Common myeloid progenitor, CD34-positive (primary cell): ENCODE results near the gene SLC35A5.
A peak's percentile ranks its signal among the peaks of the same experiment; 100 is the strongest.
"Not testable (repeated sequence)": the region's sequence is repeated elsewhere in the genome, so short reads cannot be mapped to it uniquely, and the experiment has no call there.

Experiments used
- CTCF ChIA-PET: fragments of 350-600 bp; sonication (Branson Sonifier 250); formaldehyde crosslinking; loops from one replicate; lab custom pipeline; 2021; ENCODE audit warnings: antibody characterized with exemption; lab: Charles Lee
- POLR2A ChIA-PET: fragments of 350-600 bp; sonication (Branson Sonifier 250); formaldehyde crosslinking; loops from one replicate; lab custom pipeline; 2021; ENCODE audit warnings: antibody characterized with exemption; lab: Charles Lee
- DNase-seq, 3 donors: peaks; one replicate each; pipeline versions ENCODE4 v3.0.0 to v3.0.0-alpha.2; 2013
- H3K27ac ChIP-seq, 2 experiments: 1 replicate in 1 of 2; 2 replicates in 1 of 2; pipeline ENCODE4 v1.7.0; 2013; ENCODE audit warnings: inconsistent platforms in 2 of 2, low read length in 2 of 2, mild to moderate bottlenecking in 2 of 2, low read depth in 1 of 2, moderate library complexity in 1 of 2; ENCODE audit not compliant: severe bottlenecking in 2 of 2, insufficient read depth in 1 of 2, poor library complexity in 1 of 2
- H3K27me3 ChIP-seq, 5 experiments: replicated peaks in 2 of 5; 1 replicate in 3 of 5; 2 replicates in 2 of 5; pipeline versions ENCODE4 v1.6.1 to v1.7.0; 2013; ENCODE audit warnings: low read length in 4 of 5, mild to moderate bottlenecking in 2 of 5, moderate library complexity in 2 of 5, inconsistent platforms in 1 of 5; ENCODE audit not compliant: insufficient read depth in 5 of 5, control insufficient read depth in 4 of 5
- H3K36me3 ChIP-seq, 4 experiments: 1 replicate in 2 of 4; 2 replicates in 2 of 4; pipeline versions ENCODE4 v1.6.1 to v1.7.0; 2013; ENCODE audit warnings: low read length in 3 of 4, control low read depth in 1 of 4, mild to moderate bottlenecking in 1 of 4; ENCODE audit not compliant: control insufficient read depth in 4 of 4, insufficient read depth in 4 of 4
- H3K4me1 ChIP-seq, 4 experiments: 1 replicate in 3 of 4; 2 replicates in 1 of 4; pipeline versions ENCODE4 v1.6.1 to v1.7.1; 2013; ENCODE audit warnings: low read length in 3 of 4, mild to moderate bottlenecking in 3 of 4, control low read depth in 1 of 4, inconsistent platforms in 1 of 4, moderate library complexity in 1 of 4; ENCODE audit not compliant: control insufficient read depth in 4 of 4, insufficient read depth in 4 of 4; ENCODE audit errors: control extremely low read depth in 1 of 4
- H3K4me3 ChIP-seq, 7 experiments: 1 replicate in 4 of 7; 2 replicates in 3 of 7; pipeline versions ENCODE4 v1.5.1 to v1.7.0; 2013; ENCODE audit warnings: mild to moderate bottlenecking in 7 of 7, low read length in 6 of 7, moderate library complexity in 6 of 7, inconsistent platforms in 2 of 7, low read depth in 2 of 7, control low read depth in 1 of 7; ENCODE audit not compliant: insufficient read depth in 4 of 7, control insufficient read depth in 1 of 7; ENCODE audit errors: extremely low read depth in 1 of 7
- H3K9me3 ChIP-seq, 5 experiments: 1 replicate in 4 of 5; 2 replicates in 1 of 5; pipeline versions ENCODE4 v1.6.1 to v1.7.1; 2013; ENCODE audit warnings: low read length in 4 of 5, mild to moderate bottlenecking in 2 of 5, inconsistent platforms in 1 of 5, low read depth in 1 of 5, moderate library complexity in 1 of 5; ENCODE audit not compliant: control insufficient read depth in 4 of 5, insufficient read depth in 2 of 5; ENCODE audit errors: control extremely low read depth in 1 of 5
- WGBS: methylation state at CpG from one replicate; pipeline ENCODE4 v1.1.5; 2013; ENCODE audit not compliant: insufficient coverage; 5-methylcytosine and 5-hydroxymethylcytosine counted together

The SLC35A5 gene

DNA sequence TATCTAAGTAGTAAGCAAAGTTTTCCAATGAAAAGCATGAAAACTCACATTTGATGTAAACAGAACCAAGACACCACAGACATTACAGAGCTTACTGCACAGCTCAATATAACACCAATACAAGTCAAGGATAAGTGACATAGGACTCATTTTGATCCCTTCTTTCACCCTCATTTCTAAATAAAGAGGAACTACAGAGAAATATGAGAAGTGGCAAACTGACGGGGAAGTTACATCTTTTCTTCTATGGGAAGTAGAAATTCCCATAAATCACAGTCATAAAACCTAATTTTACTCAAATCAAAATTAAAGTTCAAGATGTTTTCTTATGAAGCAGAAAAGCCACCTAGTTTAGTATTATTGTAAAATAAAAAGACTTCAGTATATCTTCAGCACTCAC lies 3.9 kb upstream of the SLC35A5 start:
- peaks cover 15 to 44% (median 29%) of the 10 kb centered on the region in 4 experiments for H3K4me1 ChIP-seq
- no peaks in the 10 kb centered on the region for H3K27me3 ChIP-seq
- H3K4me3 ChIP-seq, result no peak overlapping the region
- peak in 2 of 3 donors; percentile 42 to 55 for DNase-seq
- no CpG with 5 or more reads among the region's 1 CpG for WGBS
- H3K36me3 ChIP-seq, result peaks cover 0 to 9% (median 2%) of the 10 kb centered on the region in 4 experiments
- peak overlapping the region in 1 of 2 experiments; percentile 7 for H3K27ac ChIP-seq
- no peaks in the 10 kb centered on the region for H3K9me3 ChIP-seq
- POLR2A ChIA-PET, result no interaction called here
- CTCF ChIA-PET, result interaction anchor here (1.1 kb wide), 1 partner anchor 265 kb away, joined by 3 read pairs; no protein-coding TSS in a partner anchor

DNA sequence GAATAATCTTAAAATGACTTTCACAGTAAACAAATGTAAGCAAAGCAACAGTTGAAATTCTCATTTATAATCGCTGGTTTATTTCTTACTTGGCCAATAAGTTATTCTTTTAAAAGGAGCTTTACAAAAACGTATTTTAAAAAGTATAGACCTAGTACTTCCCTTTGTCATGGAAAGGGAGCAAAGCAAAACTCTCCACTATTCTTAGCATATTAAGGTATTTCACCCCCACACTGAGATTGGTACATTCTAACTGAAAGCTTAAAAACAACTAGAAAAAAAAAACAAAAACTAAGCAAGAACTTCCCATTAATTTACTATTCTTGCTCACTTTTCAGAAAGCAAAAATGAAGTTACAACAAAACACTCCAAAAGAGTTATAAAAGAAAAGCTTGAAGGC lies 1.5 kb upstream of the SLC35A5 start:
- H3K27ac ChIP-seq, result peak overlapping the region; percentile 89 to 95
- H3K27me3 ChIP-seq, result no peaks in the 10 kb centered on the region
- H3K9me3 ChIP-seq, result no peaks in the 10 kb centered on the region
- H3K4me3 ChIP-seq, result peak overlapping the region in 6 of 7 experiments; percentile 86 to 100 (median 96)
- H3K4me1 ChIP-seq, result peaks cover 15 to 41% (median 32%) of the 10 kb centered on the region in 4 experiments
- POLR2A ChIA-PET, result no interaction called here
- DNase-seq, result peak in 2 of 3 donors; percentile 18 to 26
- no CpG with 5 or more reads among the region's 2 CpGs for WGBS
- CTCF ChIA-PET, result interaction anchor here (0.9 to 1.9 kb wide), 3 partner anchors 13 to 21 kb away, joined by 3 to 4 read pairs (median 4); no protein-coding TSS in a partner anchor
- H3K36me3 ChIP-seq, result peaks cover 0 to 9% (median 2%) of the 10 kb centered on the region in 4 experiments

DNA sequence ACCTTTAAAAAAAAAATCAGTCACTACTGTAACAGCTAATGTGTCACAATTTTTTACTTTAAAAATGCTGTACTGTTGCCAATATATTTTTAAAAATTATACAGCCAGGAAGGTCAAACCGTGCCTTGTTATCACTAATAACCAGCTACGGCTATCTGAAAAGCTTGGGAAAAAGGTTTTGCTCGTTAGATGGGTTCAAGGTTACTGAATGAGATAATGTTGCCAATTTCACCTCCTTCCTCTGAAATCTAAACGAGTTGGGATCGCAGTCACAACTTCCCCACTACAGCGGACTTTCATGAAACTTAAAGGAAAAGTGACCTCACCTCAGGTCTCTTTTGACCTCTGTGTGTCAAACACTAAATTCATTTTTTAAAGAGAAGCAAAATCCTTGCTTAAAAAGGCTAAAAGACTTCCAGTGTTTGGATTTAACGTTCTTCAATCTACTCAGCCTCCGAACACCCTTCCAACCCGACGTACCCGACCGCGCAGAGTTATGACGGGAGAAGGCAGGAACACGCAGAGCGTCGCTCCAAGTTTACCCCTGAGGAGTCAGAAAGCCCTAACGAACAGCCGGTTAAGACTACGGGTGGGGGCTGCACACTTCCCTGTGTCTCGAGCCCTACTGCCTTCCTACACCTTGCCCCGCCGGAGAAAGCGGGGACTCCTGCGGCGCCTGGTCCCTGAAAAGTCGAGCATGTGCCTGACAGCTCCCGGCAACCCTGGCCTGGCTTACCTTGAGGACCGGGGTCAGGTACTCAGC lies 943 bp upstream of the SLC35A5 start:
- Histone ChIP-seq H3K36me3 (peaks cover 0 to 9% (median 3%) of the 10 kb centered on the region in 4 experiments), H3K9me3 (no peaks in the 10 kb centered on the region), H3K4me3 (peak overlapping the region; percentile 86 to 100 (median 95)), H3K27ac (peak overlapping the region; percentile 89 to 95), H3K4me1 (peaks cover 13 to 38% (median 31%) of the 10 kb centered on the region in 4 experiments), H3K27me3 (no peaks in the 10 kb centered on the region)
- ChIA-PET POLR2A (no interaction called here), CTCF (interaction anchor here (0.9 to 1.9 kb wide), 3 partner anchors 13 to 21 kb away, joined by 3 to 4 read pairs (median 4); no protein-coding TSS in a partner anchor)
- peak; percentile 89 to 94 (median 93) for DNase-seq
- 1% methylated on average over 19 of the region's 29 CpGs for WGBS

DNA sequence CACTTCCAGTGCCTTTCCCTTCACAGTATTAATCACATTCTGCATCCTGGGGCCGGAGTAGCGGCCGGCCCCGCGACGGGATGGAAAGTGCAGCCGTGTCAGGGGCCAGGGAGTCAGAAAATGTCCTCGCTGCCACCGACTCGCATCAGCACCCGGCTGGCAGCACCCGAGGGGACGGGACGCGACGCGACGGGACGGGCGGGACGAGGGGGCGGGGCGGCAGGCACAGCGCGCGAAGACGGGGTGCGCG lies 436 bp upstream of the SLC35A5 start:
- under 1% methylated on average over 29 of the region's 29 CpGs for WGBS
- peaks cover 0 to 11% (median 5%) of the 10 kb centered on the region in 4 experiments for H3K36me3 ChIP-seq
- peaks cover 12 to 38% (median 31%) of the 10 kb centered on the region in 4 experiments for H3K4me1 ChIP-seq
- CTCF ChIA-PET, result interaction anchor here (1.5 to 1.9 kb wide), 2 partner anchors 17 to 20 kb away, joined by 4 to 10 read pairs; no protein-coding TSS in a partner anchor
- POLR2A ChIA-PET, result interaction anchor here (0.6 kb wide), 1 partner anchor 116 kb away, joined by 3 read pairs; no protein-coding TSS in a partner anchor
- H3K27ac ChIP-seq, result peak overlapping the region; percentile 89 to 95
- no peak for DNase-seq
- no peaks in the 10 kb centered on the region for H3K9me3 ChIP-seq
- H3K27me3 ChIP-seq, result no peaks in the 10 kb centered on the region
- peak overlapping the region; percentile 86 to 100 (median 95) for H3K4me3 ChIP-seq

DNA sequence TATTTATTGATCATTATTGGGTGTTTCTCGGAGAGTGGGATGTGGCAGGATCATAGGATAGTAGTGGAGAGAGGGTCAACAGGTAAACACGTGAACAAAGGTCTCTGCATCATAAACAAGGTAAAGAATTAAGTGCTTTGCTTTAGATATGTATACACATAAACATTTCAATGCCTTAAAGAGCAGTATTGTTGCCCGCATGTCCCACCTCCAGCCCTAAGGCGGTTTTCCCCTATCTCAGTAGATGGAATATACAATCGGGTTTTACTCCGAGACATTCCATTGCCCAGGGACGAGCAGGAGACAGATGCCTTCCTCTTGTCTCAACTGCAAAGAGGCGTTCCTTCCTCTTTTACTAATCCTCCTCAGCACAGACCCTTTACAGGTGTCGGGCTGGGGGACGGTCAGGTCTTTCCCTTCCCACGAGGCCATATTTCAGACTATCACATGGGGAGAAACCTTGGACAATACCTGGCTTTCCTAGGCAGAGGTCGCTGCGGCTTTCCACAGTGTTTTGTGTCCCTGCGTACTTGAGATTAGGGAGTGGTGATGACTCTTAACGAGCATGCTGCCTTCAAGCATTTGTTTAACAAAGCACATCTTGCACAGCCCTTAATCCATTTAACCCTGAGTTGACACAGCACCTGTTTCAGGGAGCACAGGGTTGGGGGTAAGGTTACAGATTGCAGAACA lies 2.5 kb downstream of the SLC35A5 start:
- H3K36me3 ChIP-seq, H3K27me3 ChIP-seq, DNase-seq, H3K9me3 ChIP-seq, POLR2A ChIA-PET, H3K4me3 ChIP-seq, H3K27ac ChIP-seq, CTCF ChIA-PET: not testable (repeated sequence)
- H3K4me1 ChIP-seq, result peaks cover 9 to 34% (median 28%) of the 10 kb centered on the region in 4 experiments
- 100% methylated on average over 6 of the region's 15 CpGs for WGBS

DNA sequence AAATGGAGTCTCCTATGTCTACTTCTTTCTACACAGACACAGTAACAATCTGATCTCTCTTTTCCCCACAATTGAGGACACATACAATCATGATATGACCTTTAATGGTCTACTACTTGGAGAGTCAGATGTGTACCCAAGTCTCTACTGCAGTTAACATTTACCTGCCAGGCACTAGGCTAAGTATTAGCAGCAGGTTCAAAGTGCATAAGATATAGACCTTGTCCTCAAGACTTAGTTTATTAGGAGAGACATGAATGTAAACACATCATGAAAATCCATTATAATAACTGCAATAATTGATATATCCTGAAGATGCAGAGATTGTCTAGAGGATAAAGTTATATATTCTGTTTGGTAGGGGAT lies 3.1 kb downstream of the SLC35A5 start:
- Histone ChIP-seq H3K9me3 (no peaks in the 10 kb centered on the region), H3K4me3 (no peak overlapping the region), H3K27me3 (no peaks in the 10 kb centered on the region), H3K4me1 (peaks cover 3 to 33% (median 26%) of the 10 kb centered on the region in 4 experiments), H3K27ac (no peak overlapping the region), H3K36me3 (peaks cover 0 to 9% (median 6%) of the 10 kb centered on the region in 4 experiments)
- CTCF ChIA-PET, result no interaction called here
- no peak for DNase-seq
- POLR2A ChIA-PET, result no interaction called here
